GM19455 (cell line): ENCODE results near the gene PDE1C.

Source experiments
- ATAC-seq: cut with Tn5 transposase; IDR thresholded peaks from one replicate; pipeline ENCODE4 v1.9.1; 2021; ENCODE audit not compliant: unreplicated experiment

The PDE1C gene

DNA sequence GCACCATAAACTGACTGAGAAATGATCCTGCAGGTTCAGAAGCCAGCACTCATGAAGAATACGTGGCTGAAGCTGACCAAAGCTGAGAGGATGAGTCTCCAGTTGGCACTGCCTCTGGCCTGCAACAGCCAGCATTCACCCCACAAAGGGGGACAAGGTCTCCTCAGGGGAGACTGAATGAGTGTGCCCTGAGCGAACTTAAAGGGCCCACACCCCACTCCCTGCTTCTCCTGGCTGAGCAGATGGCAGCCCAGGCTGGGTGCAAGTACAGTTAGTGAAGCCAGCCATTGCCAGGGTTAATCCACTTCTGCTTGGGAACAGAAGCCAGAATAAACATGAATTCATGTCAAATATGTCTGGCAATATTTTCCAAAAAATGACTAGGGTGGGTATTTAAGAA is 285.1 kb downstream of the PDE1C start:
- ATAC-seq = no peak

- no peak for ATAC-seq
Observed at GRCh38 chr7:31783221-31783620, 287.0 kb downstream of the PDE1C start.

GRCh38 chr7:31782411-31782991 is 287.7 kb downstream of the PDE1C start:
- ATAC-seq = peak; percentile 82

GRCh38 chr7:31778296-31778695 is 291.9 kb downstream of the PDE1C start:
- no peak for ATAC-seq

GRCh38 chr7:31776616-31777015 is 293.6 kb downstream of the PDE1C start:
- no peak for ATAC-seq

DNA sequence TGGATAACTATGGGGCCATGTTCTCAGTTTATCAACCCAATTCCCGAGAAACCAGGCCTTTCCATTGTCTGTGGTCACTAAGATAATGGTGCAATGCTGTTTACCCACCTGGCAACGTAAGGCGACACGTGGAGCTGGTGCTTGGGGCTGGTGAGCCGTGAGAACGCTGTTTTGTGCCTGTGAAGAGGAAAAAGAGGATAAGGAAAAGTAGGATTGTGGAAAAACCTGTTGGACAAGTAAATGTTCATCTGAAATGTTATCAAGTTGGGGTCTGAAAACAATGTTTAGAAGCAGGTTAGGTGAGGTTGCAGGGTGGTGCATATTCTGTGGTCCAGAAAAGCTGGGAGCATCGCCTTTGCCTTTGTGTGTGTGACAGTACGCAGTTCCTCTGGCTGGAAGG is 294.7 kb downstream of the PDE1C start:
- no peak for ATAC-seq

- ATAC-seq = no peak
Observed at GRCh38 chr7:31772211-31772610, 298.0 kb downstream of the PDE1C start.

GRCh38 chr7:31767686-31768358 is 302.4 kb downstream of the PDE1C start:
- no peak for ATAC-seq

DNA sequence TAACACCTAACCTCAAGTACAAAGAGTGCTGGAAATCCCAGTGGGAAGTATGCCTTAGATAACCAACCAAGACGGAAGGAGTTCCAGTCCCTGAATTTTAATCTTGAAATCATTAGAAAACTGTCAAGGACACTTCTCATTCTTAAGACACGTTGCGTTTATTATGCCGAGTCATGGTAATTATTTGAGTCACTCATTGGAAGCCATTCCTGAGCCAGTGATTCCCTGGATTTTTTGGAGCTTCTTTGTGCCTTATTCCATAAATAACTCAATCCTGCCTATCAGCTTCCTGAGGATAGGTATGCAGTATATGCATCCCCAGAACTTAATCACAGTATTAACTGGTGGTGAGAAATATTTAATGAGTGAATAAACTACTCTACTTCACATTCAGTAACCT is 305.7 kb downstream of the PDE1C start:
- ATAC-seq = no peak

- ATAC-seq = no peak
Observed at GRCh38 chr7:31763548-31763947, 306.7 kb downstream of the PDE1C start.

- no peak for ATAC-seq
Observed at GRCh38 chr7:31761646-31762045, 308.6 kb downstream of the PDE1C start.

GRCh38 chr7:31758755-31759154 is 311.5 kb downstream of the PDE1C start:
- ATAC-seq = no peak

DNA sequence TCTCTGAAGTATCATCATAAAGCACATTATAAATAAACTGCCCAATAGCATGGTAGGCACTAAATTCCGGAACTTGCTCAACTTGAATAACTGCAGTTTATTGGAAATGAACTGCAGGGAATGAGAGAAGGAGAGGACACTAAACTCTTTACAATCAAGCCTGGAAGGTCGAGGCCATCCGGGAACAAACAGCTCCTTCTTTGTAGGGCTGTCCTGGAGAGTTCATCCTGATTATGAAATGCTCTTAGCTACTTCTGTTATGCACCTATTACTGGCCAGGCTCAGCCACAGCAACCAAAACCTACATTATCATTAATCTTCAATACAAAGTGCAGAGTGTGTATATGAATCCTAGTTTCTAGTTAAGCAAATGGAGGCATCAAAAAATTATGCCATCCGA is 318.5 kb downstream of the PDE1C start:
- ATAC-seq = no peak

GRCh38 chr7:31748084-31748483 is 322.1 kb downstream of the PDE1C start:
- no peak for ATAC-seq

- no peak for ATAC-seq
Observed at GRCh38 chr7:31747553-31747952, 322.7 kb downstream of the PDE1C start.

GRCh38 chr7:31744294-31744874 is 325.8 kb downstream of the PDE1C start:
- ATAC-seq = peak; percentile 90

- no peak for ATAC-seq
Observed at GRCh38 chr7:31741852-31742251, 328.4 kb downstream of the PDE1C start.

GRCh38 chr7:31735991-31736982 is 333.9 kb downstream of the PDE1C start:
- no peak for ATAC-seq

DNA sequence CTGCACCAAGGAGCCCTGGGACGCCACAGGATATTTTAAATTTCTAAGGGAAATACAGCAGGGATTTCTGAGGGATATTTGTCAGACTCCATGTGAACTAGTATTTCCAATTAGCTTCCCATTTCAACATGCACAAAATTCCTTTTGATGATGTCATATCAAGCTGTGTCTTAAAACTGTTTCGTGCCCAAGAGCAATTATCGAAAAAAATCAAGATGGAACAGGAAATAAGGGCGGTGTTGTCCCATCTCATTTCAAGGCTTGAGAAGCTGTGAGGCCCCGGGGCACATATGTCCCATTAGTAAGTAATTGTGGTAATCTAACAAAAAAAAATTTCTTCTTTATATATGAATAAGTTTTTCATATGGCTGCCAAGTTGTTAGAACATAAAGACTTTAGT is 335.8 kb downstream of the PDE1C start:
- ATAC-seq = no peak

DNA sequence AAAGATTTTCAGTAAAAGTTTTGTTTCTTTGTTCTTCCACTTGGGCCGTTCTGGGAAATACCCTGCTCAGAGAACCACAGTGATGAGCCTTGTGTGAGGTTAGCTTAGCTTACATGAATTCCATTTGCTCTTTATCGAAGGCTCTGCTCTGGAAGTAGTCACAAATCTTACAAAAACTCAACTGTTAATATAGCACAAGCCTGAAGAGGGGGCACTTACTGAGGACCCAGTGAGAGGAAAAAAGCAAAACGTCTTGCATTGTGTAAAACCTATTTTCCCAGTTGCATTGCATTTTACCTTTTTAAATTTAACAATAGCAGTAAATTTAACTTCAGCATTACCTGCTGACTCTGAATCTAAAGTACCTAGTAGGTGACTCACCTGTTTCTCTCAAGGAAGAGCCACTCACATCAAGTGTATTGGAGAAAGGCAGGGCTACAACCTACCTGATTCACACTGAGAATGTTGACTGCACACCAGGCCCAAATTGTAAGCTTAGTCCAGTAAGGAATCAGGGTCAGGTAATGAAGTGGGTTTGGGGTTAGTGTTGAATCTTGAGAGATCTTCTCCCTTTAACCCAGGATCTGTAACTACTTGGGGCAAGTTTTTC is 340.9 kb downstream of the PDE1C start:
- ATAC-seq = no peak

DNA sequence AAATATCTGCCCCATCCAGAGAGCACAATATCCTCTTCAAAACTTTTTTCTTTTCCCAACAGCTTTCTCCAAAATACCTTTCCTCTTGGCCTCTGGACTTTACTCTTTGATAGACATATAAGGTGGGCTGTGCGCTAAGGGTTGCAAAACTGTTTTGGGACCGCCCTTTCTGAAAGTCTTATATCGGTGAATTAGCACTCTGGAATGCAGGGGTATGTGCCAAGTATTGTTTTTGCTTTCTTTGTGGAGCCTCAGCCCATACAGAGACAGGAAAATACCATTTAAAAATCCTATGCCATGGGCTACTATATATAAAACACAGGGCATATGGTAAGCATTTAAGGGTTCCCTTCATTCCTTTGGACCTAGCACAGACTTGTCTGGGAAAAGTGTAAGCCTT is 345.5 kb downstream of the PDE1C start:
- no peak for ATAC-seq
